Measurements from ENCODE around the gene KIRREL1.

The KIRREL1 gene

DNA sequence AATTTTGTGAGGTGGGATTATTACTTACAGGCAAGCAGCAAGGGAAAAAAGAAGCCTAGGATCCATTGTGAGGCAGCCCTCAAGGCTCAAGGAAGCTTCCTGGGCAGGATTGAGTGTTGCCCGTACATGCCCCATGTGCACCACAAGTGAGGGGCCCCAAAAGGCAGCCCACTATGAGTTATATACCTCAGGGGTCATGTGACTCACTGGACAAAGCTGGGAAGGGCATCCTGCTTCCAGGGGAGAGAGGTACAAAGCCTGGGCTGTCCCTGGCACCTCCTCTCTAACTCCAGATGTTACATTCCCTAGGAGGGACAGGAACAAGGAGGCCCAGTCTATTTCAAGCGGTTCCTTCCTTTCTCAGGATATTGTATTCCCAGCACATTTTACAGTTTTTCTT, 153.3 kb downstream of the KIRREL1 start:
- no peak for DNase-seq (ENCODE audit: low read depth)

DNA sequence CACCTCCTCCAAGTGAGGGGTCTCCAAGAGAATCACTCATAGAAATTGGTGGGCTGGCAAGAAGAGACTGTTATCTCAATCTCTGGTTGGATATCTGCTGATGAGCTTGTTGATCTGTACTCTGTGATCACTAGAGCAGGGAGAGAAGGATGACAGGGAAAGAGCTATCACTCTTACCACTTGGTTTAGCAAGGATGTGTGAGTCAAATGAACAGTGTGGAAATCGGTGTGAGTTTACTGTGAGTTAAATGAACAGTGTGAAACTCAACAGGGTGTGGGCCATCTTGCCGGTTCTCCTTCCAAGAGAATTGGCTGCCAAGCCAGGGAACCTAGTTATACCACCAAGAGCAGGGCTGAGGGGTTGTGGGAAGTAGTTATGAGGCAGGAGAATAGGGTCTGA, 154.0 kb downstream of the KIRREL1 start:
- no peak for DNase-seq (ENCODE audit: low read depth)

DNA sequence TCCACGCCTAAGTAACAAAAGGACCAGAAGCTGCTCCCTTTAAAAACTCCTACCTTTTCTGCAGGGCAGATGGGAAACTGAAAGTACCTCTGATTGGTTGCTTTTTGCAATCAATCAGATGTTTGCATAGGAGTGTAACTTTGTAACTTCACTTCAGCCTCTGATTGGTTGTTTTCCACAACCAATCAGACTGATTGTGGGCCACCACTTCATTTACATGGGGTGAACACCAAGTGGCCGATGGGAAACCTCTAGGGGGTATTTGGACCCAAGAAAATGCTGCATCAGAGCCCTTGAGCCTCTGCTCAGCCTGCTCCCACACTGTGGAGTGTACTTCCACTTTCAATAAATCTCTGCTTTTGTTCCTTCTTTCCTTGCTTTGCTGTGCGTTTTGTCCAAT, 154.4 kb downstream of the KIRREL1 start:
- DNase-seq (ENCODE audit: low read depth) = no peak

DNA sequence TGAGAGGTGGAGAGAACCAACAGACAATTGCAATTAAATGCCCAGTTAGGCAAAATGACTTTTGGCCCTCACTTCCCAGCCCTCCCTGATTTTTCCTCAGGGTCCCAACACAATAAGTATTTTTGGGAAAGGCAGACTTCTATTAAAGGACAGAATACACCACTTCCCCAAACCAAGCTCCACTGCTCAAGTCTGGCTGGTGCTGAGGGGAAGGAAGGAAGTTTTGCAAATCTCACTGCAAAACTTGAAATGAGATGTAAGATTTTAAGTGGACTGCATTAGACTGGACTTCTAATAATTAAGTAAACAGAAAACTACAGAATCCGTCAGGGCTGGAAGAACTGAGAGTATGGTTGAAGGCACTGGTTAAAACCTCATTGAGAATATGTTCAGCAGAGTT, 155.0 kb downstream of the KIRREL1 start:
- no peak for DNase-seq (ENCODE audit: low read depth)

DNA sequence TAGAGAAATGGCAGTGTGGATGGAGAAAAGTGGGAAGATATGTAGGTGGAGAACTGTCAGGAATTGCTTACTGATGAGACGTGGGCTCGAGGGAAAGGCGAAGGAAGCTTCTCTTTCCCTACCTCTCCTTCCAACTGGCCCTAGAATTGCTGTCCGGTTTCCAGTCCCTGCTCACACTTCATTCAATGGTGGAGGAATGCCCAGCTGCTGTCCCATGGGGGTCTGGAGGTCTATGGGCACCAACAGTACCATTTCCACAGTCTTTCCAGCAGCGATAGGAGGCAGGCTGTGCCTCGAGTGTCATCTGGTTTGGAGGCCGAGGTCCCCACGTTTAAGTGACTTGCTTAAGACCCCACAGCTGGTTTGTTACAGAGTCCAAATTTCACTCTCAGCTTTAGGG, 155.7 kb downstream of the KIRREL1 start:
- DNase-seq (ENCODE audit: low read depth) = no peak
